ENCODE results near the gene TOB1. TPM values are rescaled to one million over a fixed set of nuclear protein-coding genes. Genes with fewer than 3 reads are reported as not detected.

TOB1 gene
- total RNA-seq, 1 donor from 2014 or later: 4.6 TPM

DNA sequence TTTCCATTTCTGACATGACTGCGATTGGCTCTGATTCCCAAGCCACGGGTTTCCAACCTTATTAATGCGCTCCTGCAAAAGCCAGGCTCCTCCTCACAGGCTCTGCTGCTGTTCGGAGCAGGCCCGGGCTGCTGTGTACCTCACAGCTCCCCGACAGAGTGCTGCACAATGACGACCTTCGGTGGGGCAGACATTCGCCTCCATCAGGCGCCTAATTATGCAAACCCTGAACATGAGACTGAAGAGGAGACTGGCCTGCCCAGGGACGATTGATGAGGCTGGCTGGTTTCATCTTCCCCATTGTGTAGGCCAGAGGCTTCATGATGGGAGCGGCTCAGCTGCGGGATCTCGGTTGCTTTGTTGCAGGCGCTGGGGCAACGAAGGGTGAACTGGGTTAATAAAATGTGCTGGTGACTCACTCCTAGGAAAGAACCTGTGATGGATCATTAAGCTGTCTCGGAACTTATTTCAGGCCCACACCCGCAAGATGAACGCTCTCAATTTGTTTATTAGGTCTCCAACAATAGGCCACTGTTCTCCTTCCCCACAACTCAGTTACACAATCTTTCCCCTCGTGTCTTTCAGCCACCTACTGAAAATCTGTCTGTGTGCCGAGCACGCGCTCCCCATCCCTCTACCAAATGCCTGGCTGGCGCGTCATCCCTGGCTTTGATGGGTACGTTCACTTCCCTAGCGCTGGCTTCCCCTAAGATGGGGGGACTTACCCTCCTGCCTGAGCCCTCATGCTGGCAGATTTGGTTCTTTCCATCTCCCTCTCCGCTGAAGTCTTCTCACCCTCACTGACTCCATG is 27.2 kb upstream of the TOB1 start:
- peak; percentile 97 for DNase-seq (ENCODE audit: low read depth)
- H3K4me3 ChIP-seq (ENCODE audit: low read depth, low read length): peak overlapping the region; percentile 10
- TF ChIP-seq CTCF (conservative IDR thresholded peaks at IDR 0.05; ENCODE audit: low read depth, low read length): no peak

- TF ChIP-seq CTCF (conservative IDR thresholded peaks at IDR 0.05; ENCODE audit: low read depth, low read length): no peak
- H3K4me3 ChIP-seq (ENCODE audit: low read depth, low read length): no peak overlapping the region
- no peak for DNase-seq (ENCODE audit: low read depth)
These were observed 26.1 kb upstream of the TOB1 start for GRCh38 chr17:50892101-50892776.

- no peak overlapping the region for H3K4me3 ChIP-seq (ENCODE audit: low read depth, low read length)
- no peak for TF ChIP-seq CTCF (conservative IDR thresholded peaks at IDR 0.05; ENCODE audit: low read depth, low read length)
- no peak for DNase-seq (ENCODE audit: low read depth)
These were observed 25.4 kb upstream of the TOB1 start for GRCh38 chr17:50891577-50891989.

GRCh38 chr17:50890675-50891516 is 24.7 kb upstream of the TOB1 start:
- H3K4me3 ChIP-seq (ENCODE audit: low read depth, low read length): no peak overlapping the region
- no peak for TF ChIP-seq CTCF (conservative IDR thresholded peaks at IDR 0.05; ENCODE audit: low read depth, low read length)
- DNase-seq (ENCODE audit: low read depth): no peak

DNA sequence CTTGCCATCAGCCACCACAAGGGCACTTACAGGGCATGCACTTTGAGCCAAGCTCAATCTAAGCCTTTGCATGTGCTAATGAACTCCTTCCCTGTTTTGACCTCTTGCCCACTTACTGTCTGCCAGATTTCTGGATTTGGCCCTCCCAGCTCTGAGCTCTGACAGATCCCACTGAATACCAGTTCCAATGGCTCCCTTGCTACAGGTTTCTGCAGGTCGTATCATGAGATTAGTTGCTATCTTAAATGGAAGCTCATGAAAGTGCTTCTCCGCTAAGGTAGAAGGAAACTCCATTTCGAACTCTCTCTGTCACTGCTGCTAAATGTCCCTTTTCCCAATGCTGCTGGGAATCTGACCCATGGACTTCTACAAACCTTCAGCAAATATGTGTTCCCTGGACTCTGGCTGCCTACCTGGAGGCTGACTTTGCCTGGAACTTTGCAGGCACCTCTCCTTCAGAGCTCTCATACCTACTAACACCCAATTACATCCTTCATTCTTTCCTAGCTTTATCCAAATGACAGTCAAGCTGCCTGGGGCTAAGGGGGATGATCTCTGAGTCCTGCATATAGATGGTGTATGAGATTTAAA is 23.5 kb upstream of the TOB1 start:
- no peak for DNase-seq (ENCODE audit: low read depth)
- H3K4me3 ChIP-seq (ENCODE audit: low read depth, low read length): no peak overlapping the region
- no peak for TF ChIP-seq CTCF (conservative IDR thresholded peaks at IDR 0.05; ENCODE audit: low read depth, low read length)

GRCh38 chr17:50887705-50888245 is 21.6 kb upstream of the TOB1 start:
- no peak overlapping the region for H3K4me3 ChIP-seq (ENCODE audit: low read depth, low read length)
- DNase-seq (ENCODE audit: low read depth): no peak
- TF ChIP-seq CTCF (conservative IDR thresholded peaks at IDR 0.05; ENCODE audit: low read depth, low read length): no peak
